Small intestine (tissue), 7 donors: ENCODE measurements around the gene PIP4P1. TPM values are rescaled to one million over a fixed set of nuclear protein-coding genes. Genes with fewer than 3 reads are reported as not detected.

ENCODE experiments used
- DNase-seq, 2 donors: peaks; one replicate each; pipeline versions ENCODE4 v3.0.0 to v3.0.0-alpha.2; 2013
- FAIRE-seq: peaks from 2 replicates; lab custom pipeline; 2012; peaks lifted over from hg19 to GRCh38; lab: Jason Lieb, UNC
- H3K27ac ChIP-seq, 3 donors: one replicate each; pipeline ENCODE4 v1.5.1; 2013; ENCODE audit warnings: low read length in 2 of 3, mild to moderate bottlenecking in 2 of 3, control low read depth in 1 of 3, inconsistent platforms in 1 of 3, low read depth in 1 of 3, moderate library complexity in 1 of 3
- H3K27me3 ChIP-seq, 3 donors: one replicate each; pipeline ENCODE4 v1.6.1; 2013; ENCODE audit warnings: low read length in 3 of 3, inconsistent platforms in 1 of 3; ENCODE audit not compliant: control insufficient read depth in 3 of 3, insufficient read depth in 3 of 3
- H3K36me3 ChIP-seq, 3 donors: one replicate each; pipeline ENCODE4 v1.6.1; 2013; ENCODE audit warnings: low read length in 3 of 3, inconsistent platforms in 1 of 3, low read depth in 1 of 3, mild to moderate bottlenecking in 1 of 3, moderate library complexity in 1 of 3; ENCODE audit not compliant: control insufficient read depth in 3 of 3, insufficient read depth in 2 of 3
- H3K4me1 ChIP-seq, 3 donors: one replicate each; pipeline ENCODE4 v1.6.1; 2013; ENCODE audit warnings: low read length in 2 of 3, inconsistent platforms in 1 of 3, low read depth in 1 of 3, mild to moderate bottlenecking in 1 of 3, moderate library complexity in 1 of 3; ENCODE audit not compliant: control insufficient read depth in 3 of 3, insufficient read depth in 2 of 3
- H3K4me3 ChIP-seq, 3 donors: one replicate each; pipeline ENCODE4 v1.5.1; 2013; ENCODE audit warnings: low read length in 3 of 3, control low read depth in 1 of 3, inconsistent platforms in 1 of 3, low read depth in 1 of 3, mild to moderate bottlenecking in 1 of 3, moderate library complexity in 1 of 3
- H3K9me3 ChIP-seq, 2 donors: one replicate each; pipeline ENCODE4 v1.6.1; 2013; ENCODE audit warnings: low read depth in 1 of 2, low read length in 1 of 2; ENCODE audit not compliant: control insufficient read depth in 2 of 2, insufficient read depth in 1 of 2
- WGBS, 3 donors: extraction: QIAGEN DNeasy Blood & Tissue Kit; methylation state at CpG; one replicate each; pipeline ENCODE4 v1.1.7; 2013; 5-methylcytosine and 5-hydroxymethylcytosine counted together
- polyA plus RNA-seq, 4 donors: library from polyadenylated mRNA; stranded (reverse) in 3 of 4; unstranded in 1 of 4; fragments of 200-250 nt in 3 of 4; fragments of 120-200 nt in 1 of 4; gene quantifications; one replicate each; pipeline versions ENCODE4 v1.2.1 to v1.2.3, GENCODE V29; 2013
- donor health status: healthy with polysubstance abuse.
- donor health status: control.
- donor health status: control.
- donor health status: Bipolar disorder and iron deficiency.
- donor health status: healthy.

The PIP4P1 gene
- polyA plus RNA-seq, 4 donors = 37.6 to 55.1 (median 49.2) TPM

DNA sequence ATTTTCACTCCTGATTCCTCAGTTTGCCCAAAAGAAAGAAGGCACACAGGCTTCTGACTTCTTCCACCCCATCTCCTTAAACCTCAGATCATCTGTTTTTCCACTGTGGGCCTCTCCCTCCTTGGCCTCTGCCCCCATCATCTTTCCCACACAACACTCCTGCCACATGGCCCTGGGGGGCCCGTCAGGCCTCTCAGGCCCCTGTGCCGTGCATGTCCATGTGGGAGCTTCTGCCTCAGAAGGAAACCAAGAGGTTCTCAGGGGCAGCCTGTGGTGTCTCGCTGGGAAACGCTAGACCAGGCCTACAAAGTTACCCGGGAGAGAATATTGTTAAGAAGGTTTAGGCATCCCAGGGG is 33.2 kb downstream of the PIP4P1 start:
- peak overlapping the region; percentile 28 to 77 (median 74) for H3K27ac ChIP-seq
- FAIRE-seq (no peak), DNase-seq (no peak)
- peak overlapping the region in 1 of 3 donors; percentile 2 for H3K4me3 ChIP-seq
- no peaks in the 10 kb centered on the region for H3K36me3 ChIP-seq
- no peaks in the 10 kb centered on the region for H3K27me3 ChIP-seq
- peaks cover 5 to 20% (median 7%) of the 10 kb centered on the region in 3 donors for H3K4me1 ChIP-seq
- WGBS, 3 donors = 74 to 89% (median 77%) methylated on average over 5 of the region's 5 CpGs
- no peaks in the 10 kb centered on the region for H3K9me3 ChIP-seq

GRCh38 chr14:20427231-20428009 is 33.8 kb downstream of the PIP4P1 start:
- peak overlapping the region in 1 of 3 donors; percentile 2 for H3K4me3 ChIP-seq
- WGBS, 3 donors = 45 to 46% (median 46%) methylated on average over 5 of the region's 5 CpGs
- DNase-seq (peak; percentile 76 to 83), FAIRE-seq (no peak)
- H3K4me1 ChIP-seq = peaks cover 5 to 20% (median 7%) of the 10 kb centered on the region in 3 donors
- no peaks in the 10 kb centered on the region for H3K36me3 ChIP-seq
- peak overlapping the region; percentile 28 to 77 (median 74) for H3K27ac ChIP-seq
- H3K9me3 ChIP-seq = no peaks in the 10 kb centered on the region
- H3K27me3 ChIP-seq = no peaks in the 10 kb centered on the region

DNA sequence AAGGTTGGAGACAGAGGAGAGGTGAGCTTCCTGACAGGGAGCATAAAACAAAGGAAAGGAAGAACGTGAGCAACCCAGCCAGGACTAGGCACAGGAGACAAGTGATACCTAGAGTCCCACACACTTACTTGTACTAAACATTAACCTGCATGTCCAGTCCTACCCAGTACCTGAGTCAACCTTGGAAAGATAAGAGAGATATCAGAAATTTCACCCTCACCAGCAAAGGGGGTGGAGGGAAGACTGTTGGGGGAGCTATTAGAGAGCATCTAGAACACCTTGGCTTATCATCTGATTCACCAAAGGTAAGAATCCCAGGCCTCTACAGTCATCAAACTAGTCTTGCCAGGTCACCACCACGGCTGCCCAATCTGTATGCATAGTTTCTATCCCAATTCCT is 36.4 kb downstream of the PIP4P1 start:
- DNase-seq = peak; percentile 35 to 64
- Histone ChIP-seq H3K4me1 (peaks cover 5 to 26% (median 5%) of the 10 kb centered on the region in 3 donors), H3K27me3 (no peaks in the 10 kb centered on the region), H3K9me3 (no peaks in the 10 kb centered on the region), H3K36me3 (no peaks in the 10 kb centered on the region), H3K27ac (peak overlapping the region in 2 of 3 donors; percentile 9 to 54), H3K4me3 (no peak overlapping the region)
- 15 to 40% (median 15%) methylated on average over 2 of the region's 2 CpGs for WGBS, 3 donors
- FAIRE-seq = no peak

GRCh38 chr14:20422886-20423285 is 38.3 kb downstream of the PIP4P1 start:
- Histone ChIP-seq H3K36me3 (no peaks in the 10 kb centered on the region), H3K9me3 (no peaks in the 10 kb centered on the region), H3K4me3 (no peak overlapping the region), H3K27me3 (no peaks in the 10 kb centered on the region), H3K4me1 (peaks cover 6 to 37% (median 10%) of the 10 kb centered on the region in 3 donors), H3K27ac (no peak overlapping the region)
- WGBS, 3 donors = 47 to 59% (median 56%) methylated on average over 2 of the region's 2 CpGs
- FAIRE-seq (no peak), DNase-seq (no peak)

- no peaks in the 10 kb centered on the region for H3K27me3 ChIP-seq
- no peak overlapping the region for H3K27ac ChIP-seq
- no peak for FAIRE-seq
- no peaks in the 10 kb centered on the region for H3K36me3 ChIP-seq
- no peak overlapping the region for H3K4me3 ChIP-seq
- no peak for DNase-seq
- H3K9me3 ChIP-seq = no peaks in the 10 kb centered on the region
- H3K4me1 ChIP-seq = peaks cover 5 to 47% (median 8%) of the 10 kb centered on the region in 3 donors
- 54 to 74% (median 72%) methylated on average over 2 of the region's 2 CpGs for WGBS, 3 donors
Observed at GRCh38 chr14:20421267-20421666, 40.0 kb downstream of the PIP4P1 start.

- Histone ChIP-seq H3K4me1 (peaks cover 5 to 53% (median 8%) of the 10 kb centered on the region in 3 donors), H3K4me3 (no peak overlapping the region), H3K36me3 (no peaks in the 10 kb centered on the region), H3K27me3 (no peaks in the 10 kb centered on the region), H3K9me3 (no peaks in the 10 kb centered on the region), H3K27ac (peak overlapping the region; percentile 71 to 92 (median 82))
- peak; percentile 71 to 73 for DNase-seq
- 23 to 45% (median 39%) methylated on average over 1 of the region's 1 CpG for WGBS, 3 donors
- FAIRE-seq = no peak
Observed at GRCh38 chr14:20419419-20419818, 41.8 kb downstream of the PIP4P1 start.

DNA sequence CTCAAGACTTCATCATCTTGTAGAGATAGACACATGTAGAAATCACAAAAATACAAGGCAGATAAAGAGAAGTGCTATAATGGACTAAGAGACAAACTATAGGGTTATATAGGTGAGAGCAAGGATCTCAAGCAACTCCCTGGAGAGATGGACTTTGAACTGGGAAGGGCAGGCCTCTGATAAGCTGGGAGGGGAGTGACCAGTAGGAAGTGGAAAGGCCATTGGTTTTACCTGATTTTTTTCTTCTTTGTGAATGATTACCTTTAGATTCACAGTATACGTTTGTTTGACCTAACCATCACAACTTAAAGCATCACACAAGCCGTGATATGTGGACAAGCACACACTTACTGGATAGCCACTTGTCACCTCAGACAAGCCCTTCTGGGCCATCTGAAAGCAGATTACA is 42.7 kb downstream of the PIP4P1 start:
- WGBS, 3 donors = 27 to 66% (median 43%) methylated on average over 2 of the region's 2 CpGs
- DNase-seq = peak; percentile 96 to 99
- H3K9me3 ChIP-seq = no peaks in the 10 kb centered on the region
- H3K4me1 ChIP-seq = peaks cover 8 to 59% (median 12%) of the 10 kb centered on the region in 3 donors
- no peaks in the 10 kb centered on the region for H3K36me3 ChIP-seq
- FAIRE-seq = no peak
- H3K4me3 ChIP-seq = no peak overlapping the region
- peak overlapping the region; percentile 71 to 92 (median 82) for H3K27ac ChIP-seq
- no peaks in the 10 kb centered on the region for H3K27me3 ChIP-seq

GRCh38 chr14:20417250-20418186 is 43.7 kb downstream of the PIP4P1 start:
- Histone ChIP-seq H3K4me1 (peaks cover 8 to 59% (median 12%) of the 10 kb centered on the region in 3 donors), H3K4me3 (no peak overlapping the region), H3K27ac (peak overlapping the region; percentile 82 to 92 (median 86)), H3K9me3 (no peaks in the 10 kb centered on the region), H3K36me3 (no peaks in the 10 kb centered on the region), H3K27me3 (no peaks in the 10 kb centered on the region)
- no peak for FAIRE-seq
- peak; percentile 49 to 89 for DNase-seq
- WGBS, 3 donors = 21 to 53% (median 33%) methylated on average over 7 of the region's 7 CpGs
